ENCODE results near the gene CYP26B1.

DNA sequence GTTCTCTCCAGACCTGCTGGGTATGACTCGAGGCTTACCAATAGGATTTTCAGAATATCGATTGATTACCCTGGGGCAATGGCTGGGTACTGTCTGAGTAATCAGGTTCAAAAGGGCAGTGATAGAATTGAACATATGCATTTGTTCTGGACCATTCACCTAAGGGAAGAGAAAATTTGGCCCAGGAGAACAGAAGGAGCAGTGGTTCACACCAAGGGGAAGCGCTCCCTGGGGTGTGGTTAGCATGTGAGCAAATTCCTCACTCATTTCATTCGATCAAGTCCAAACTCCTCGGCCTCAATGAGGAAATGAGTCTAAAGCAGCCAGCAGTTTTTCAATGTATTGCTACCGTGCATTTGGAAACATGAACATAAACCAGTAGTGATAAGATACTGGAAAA is 55.6 kb downstream of the CYP26B1 start:
- no peak for TF ChIP-seq GATA2 (IDR thresholded peaks at IDR 0.05; ENCODE audit: low read depth, low read length)
- TF ChIP-seq GATA3 (IDR thresholded peaks at IDR 0.05; ENCODE audit: low read depth, low read length) = no peak
